HepG2 (cell line): Measurements from ENCODE around the gene EGR4. TPM values are rescaled to one million over a fixed set of nuclear protein-coding genes. Genes with fewer than 3 reads are reported as not detected.

Source experiments
- ATAC-seq: fragments of 200-7000 bp; cut with Tn5 transposase; 3 replicates; pipeline ENCODE4 v1.9.1; 2020; ENCODE audit warnings: mild to moderate bottlenecking, moderate library complexity
- BruUV-seq: library from RNA; stranded (reverse); fragments of 400-500 nt; replicated peaks from 2 replicates; lab custom pipeline; 2021; lab: Mats Ljungman, UMichigan
- CTCF ChIA-PET: fragments of 300-600 bp; formaldehyde crosslinking; extraction: SDS; loops from one replicate; lab custom pipeline; 2021; ENCODE audit warnings: low total read pairs, inconsistent platforms, low intra/inter-chr PET ratio; lab: Yijun Ruan, JAX
- POLR2A ChIA-PET: fragments of 350-600 bp; sonication (Branson Sonifier 250); formaldehyde crosslinking; loops from one replicate; lab custom pipeline; 2020; ENCODE audit warnings: antibody characterized with exemption, inconsistent platforms; lab: Yijun Ruan, JAX
- DNase-seq: peaks from one replicate; pipeline ENCODE4 v3.0.0-alpha.2; 2015; ENCODE audit warnings: low spot score
- FAIRE-seq: peaks from 3 replicates; lab custom pipeline; 2011; peaks lifted over from hg19 to GRCh38; lab: Jason Lieb, UNC
- H2AFZ ChIP-seq: one replicate; pipeline ENCODE4 v1.6.1; 2011; ENCODE audit warnings: low read length, inconsistent platforms
- H3K27ac ChIP-seq: fragments of 300-600 bp; 3 replicates; pipeline ENCODE4 v1.8.0; 2011; ENCODE audit warnings: mixed run types, mild to moderate bottlenecking, mixed read lengths, low read length, inconsistent platforms; ENCODE audit not compliant: insufficient read depth; ENCODE audit errors: extremely low read length
- H3K27me3 ChIP-seq, 2 experiments: fragments of 200-600 bp in 1 of 2; 2 replicates in 1 of 2; 3 replicates in 1 of 2; pipeline versions ENCODE4 v1.6.0 to v1.8.0; 2011; ENCODE audit warnings: low read length in 2 of 2, mild to moderate bottlenecking in 2 of 2, moderate library complexity in 2 of 2, inconsistent platforms in 1 of 2; ENCODE audit not compliant: insufficient read depth in 2 of 2, control insufficient read depth in 1 of 2
- H3K36me3 ChIP-seq, 2 experiments: fragments of 200-600 bp in 1 of 2; replicated peaks in 1 of 2; 2 replicates in 1 of 2; 3 replicates in 1 of 2; pipeline versions ENCODE4 v1.5.1 to v1.8.0; 2011; ENCODE audit warnings: low read length in 2 of 2, inconsistent platforms in 1 of 2; ENCODE audit not compliant: insufficient read depth in 2 of 2, control insufficient read depth in 1 of 2
- H3K4me1 ChIP-seq: 2 replicates; pipeline ENCODE4 v1.5.1; 2012; ENCODE audit warnings: low read length, inconsistent platforms; ENCODE audit not compliant: insufficient read depth
- H3K4me2 ChIP-seq: 2 replicates; pipeline ENCODE4 v1.6.0; 2011; ENCODE audit warnings: low read depth, low read length, inconsistent platforms
- H3K4me3 ChIP-seq, 3 experiments: fragments of 200-600 bp in 1 of 3; sonication (generic), shearing (Covaris generic) in 1 of 3; replicated peaks in 1 of 3; 2 replicates each; pipeline ENCODE4 v1.5.1; 2011 to 2016; ENCODE audit warnings: low read length in 3 of 3, inconsistent platforms in 2 of 3, low read depth in 2 of 3, mild to moderate bottlenecking in 2 of 3, control low read depth in 1 of 3, mixed read lengths in 1 of 3; ENCODE audit not compliant: insufficient read depth in 1 of 3
- H3K79me2 ChIP-seq: one replicate; pipeline ENCODE4 v1.6.1; 2011; ENCODE audit warnings: low read length, inconsistent platforms; ENCODE audit not compliant: insufficient read depth
- H3K9ac ChIP-seq: 2 replicates; pipeline ENCODE4 v1.6.0; 2011; ENCODE audit warnings: mild to moderate bottlenecking, low read depth, low read length, inconsistent platforms; ENCODE audit not compliant: insufficient read depth
- H3K9me3 ChIP-seq: 2 replicates; pipeline ENCODE4 v1.5.1; 2012; ENCODE audit warnings: mild to moderate bottlenecking, low read length
- H4K20me1 ChIP-seq: 2 replicates; pipeline ENCODE4 v1.6.0; 2011; ENCODE audit warnings: inconsistent platforms, mild to moderate bottlenecking, low read length, moderate library complexity; ENCODE audit not compliant: insufficient read depth
- RBAK ChIP-seq: sonication (generic); formaldehyde crosslinking; IDR thresholded peaks from 2 replicates; pipeline ENCODE4 v1.5.1; 2020; ENCODE audit warnings: mild to moderate bottlenecking, missing genetic modification reagents
- SAFB2 ChIP-seq: sonication (generic); formaldehyde crosslinking; IDR thresholded peaks from 2 replicates; pipeline ENCODE4 v1.5.1; 2020; ENCODE audit warnings: missing genetic modification reagents, low read depth, mild to moderate bottlenecking, borderline replicate concordance
- SNAI1 ChIP-seq: sonication (generic); formaldehyde crosslinking; IDR thresholded peaks from 2 replicates; pipeline ENCODE4 v1.5.0; 2020; ENCODE audit warnings: mild to moderate bottlenecking, missing genetic modification reagents, borderline replicate concordance
- TP53 ChIP-seq: sonication (generic); formaldehyde crosslinking; conservative IDR thresholded peaks from 2 replicates; pipeline ENCODE4 v1.4.0; 2020; ENCODE audit warnings: missing genetic modification reagents
- ZNF101 ChIP-seq: sonication (generic); formaldehyde crosslinking; IDR thresholded peaks from 2 replicates; pipeline ENCODE4 v1.4.0; 2020; ENCODE audit warnings: mild to moderate bottlenecking, low read depth, missing genetic modification reagents, borderline replicate concordance
- ZNF205 ChIP-seq: IDR thresholded peaks from 2 replicates; pipeline ENCODE4 v1.6.1; 2018; ENCODE audit warnings: missing biosample characterization, missing genetic modification reagents
- ZNF296 ChIP-seq: sonication (generic); formaldehyde crosslinking; conservative IDR thresholded peaks from 2 replicates; pipeline ENCODE4 v1.5.0; 2020; ENCODE audit warnings: mild to moderate bottlenecking, missing genetic modification reagents
- ZNF569 ChIP-seq: sonication (generic); formaldehyde crosslinking; IDR thresholded peaks from 2 replicates; pipeline ENCODE4 v1.5.0; 2020; ENCODE audit warnings: mild to moderate bottlenecking, missing genetic modification reagents, moderate library complexity, borderline replicate concordance
- ZNF616 ChIP-seq: sonication (generic); formaldehyde crosslinking; IDR thresholded peaks from 2 replicates; pipeline ENCODE4 v1.5.0; 2020; ENCODE audit warnings: low read depth, mild to moderate bottlenecking, missing genetic modification reagents
- ZNF850 ChIP-seq: sonication (generic); formaldehyde crosslinking; conservative IDR thresholded peaks from 2 replicates; pipeline ENCODE4 v1.9.0; 2021; ENCODE audit warnings: mild to moderate bottlenecking, missing genetic modification reagents
- WGBS: methylation state at CpG from one replicate; pipeline ENCODE4 v1.1.6; 2017; ENCODE audit warnings: low lambda C conversion rate; 5-methylcytosine and 5-hydroxymethylcytosine counted together
- in situ Hi-C: cut with HindIII; loops from 2 replicates; pipeline ENCODE4 v1.10.0; 2017; ENCODE audit warnings: low pct_unique_long_range_greater_than_20kb; ENCODE audit not compliant: extremely low pct_ligation_motif_present
- intact Hi-C: fragments of 100-400 bp; cut with micrococcal nuclease; formaldehyde crosslinking; loops from one replicate; pipeline ENCODE4 v1.10.0; 2022; ENCODE audit not compliant: unreplicated experiment
- polyA plus RNA-seq, 8 experiments: library from polyadenylated mRNA; depleted of rRNA in 3 of 8; stranded (reverse) in 7 of 8; unstranded in 1 of 8; fragments of >200 nt; fragmentation: Illumina TruSeq in 4 of 8; extraction: Trizol in 4 of 8; gene quantifications; 2 replicates each; pipeline versions ENCODE4 v1.2.1 to v1.2.3, GENCODE V29; 2011 to 2016; ENCODE audit warnings: low read depth in 4 of 8, missing spikeins in 1 of 8, mixed read lengths in 1 of 8; ENCODE audit not compliant: insufficient read depth in 1 of 8
- total RNA-seq, 5 experiments: library from RNA; depleted of rRNA; stranded (reverse); fragments of >200 nt; fragmentation: Illumina TruSeq; extraction: Trizol; gene quantifications; 2 replicates each; pipeline ENCODE4 v1.2.3, GENCODE V29; 2016; ENCODE audit warnings: low read depth in 1 of 5
- TF ChIP-seq, protein P1 (sequence below): sonication (generic); formaldehyde crosslinking; IDR thresholded peaks from 2 replicates; pipeline ENCODE4 v1.5.1; 2020; ENCODE audit warnings: missing genetic modification reagents, mild to moderate bottlenecking, borderline replicate concordance
- TF ChIP-seq, protein P2 (sequence below): IDR thresholded peaks from 2 replicates; pipeline ENCODE4 v1.6.1; 2012; ENCODE audit warnings: low read length, improper control_type of control experiment

EGR4 gene
- total and polyA plus RNA-seq, 2 of the 13 experiments (the other 11 are each of a cell fraction or from before 2014, with no cell fraction given), result not detected

DNA sequence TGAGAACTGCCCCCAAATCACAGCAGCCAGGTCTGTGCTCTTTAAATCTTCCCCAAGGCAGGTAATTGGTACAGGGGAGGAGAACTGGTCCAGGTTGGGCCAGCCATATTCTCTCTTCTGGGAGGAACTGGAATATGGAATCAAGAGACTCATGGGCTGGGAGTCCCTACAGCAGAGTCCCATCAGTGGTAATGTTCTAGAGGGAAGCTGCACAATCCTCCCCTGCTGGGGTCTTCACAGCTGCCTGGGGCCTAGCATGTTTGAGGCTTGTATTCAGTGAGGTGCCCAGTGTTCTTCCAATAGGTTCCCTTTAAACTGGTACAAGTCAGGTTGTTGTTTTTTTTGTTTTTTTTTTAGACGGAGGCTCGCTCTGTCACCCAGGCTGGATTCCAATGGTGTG lies 21.1 kb upstream of the EGR4 start (continued):
- no peak for TF ChIP-seq RBAK (CRISPR knock-in tag)
- no peak for TF ChIP-seq ZNF205 (CRISPR knock-in tag)
- TF ChIP-seq, all 625 proteins: peak for 0

DNA sequence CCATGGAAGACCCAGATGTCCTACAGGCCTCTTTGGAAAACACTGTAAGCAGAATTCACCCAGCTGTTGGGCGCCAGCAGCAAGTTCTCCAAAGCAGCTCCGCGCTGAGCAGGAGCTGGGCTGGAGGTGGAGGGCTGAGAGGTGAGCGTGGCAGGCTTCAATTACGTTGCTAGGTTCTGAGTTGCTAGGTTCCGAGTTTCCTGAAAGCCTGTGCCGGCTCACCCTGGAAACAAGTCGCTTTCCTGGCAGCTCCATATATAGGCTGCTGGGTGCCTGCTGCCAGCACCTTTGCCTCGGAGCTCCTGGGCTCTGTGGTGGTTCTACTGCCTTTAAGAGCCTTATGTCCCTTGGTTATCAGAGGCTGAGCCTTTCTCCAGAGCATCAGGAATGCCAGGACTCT lies 14.4 kb upstream of the EGR4 start:
- no peak overlapping the region for H3K9ac ChIP-seq
- DNase-seq, result no peak
- H3K27me3 ChIP-seq, result peaks cover 3 to 37% of the 10 kb centered on the region in 2 experiments; a peak in 3 of 5 replicates
- H3K4me2 ChIP-seq, result no peak overlapping the region
- intact Hi-C loops, result no loop called here
- H3K4me1 ChIP-seq, result no peaks in the 10 kb centered on the region
- in situ Hi-C loops, result no loop called here
- H4K20me1 ChIP-seq, result no peaks in the 10 kb centered on the region
- no TSS peak for BruUV-seq
- no peak for FAIRE-seq
- no peak overlapping the region for H3K4me3 ChIP-seq
- H3K79me2 ChIP-seq, result no peaks in the 10 kb centered on the region
- no peaks in the 10 kb centered on the region for H3K36me3 ChIP-seq
- H3K9me3 ChIP-seq, result no peaks in the 10 kb centered on the region
- POLR2A ChIA-PET, result no interaction called here
- TF ChIP-seq ZNF850 (CRISPR knock-in tag) (no peak), ZNF569 (CRISPR knock-in tag) (no peak), ZNF616 (no peak), TP53 (CRISPR knock-in tag) (no peak), ZNF296 (CRISPR knock-in tag) (no peak), ZNF101 (CRISPR knock-in tag) (no peak), SNAI1 (CRISPR knock-in tag) (no peak), SAFB2 (CRISPR knock-in tag) (no peak)
- TF ChIP-seq, protein P1, sequence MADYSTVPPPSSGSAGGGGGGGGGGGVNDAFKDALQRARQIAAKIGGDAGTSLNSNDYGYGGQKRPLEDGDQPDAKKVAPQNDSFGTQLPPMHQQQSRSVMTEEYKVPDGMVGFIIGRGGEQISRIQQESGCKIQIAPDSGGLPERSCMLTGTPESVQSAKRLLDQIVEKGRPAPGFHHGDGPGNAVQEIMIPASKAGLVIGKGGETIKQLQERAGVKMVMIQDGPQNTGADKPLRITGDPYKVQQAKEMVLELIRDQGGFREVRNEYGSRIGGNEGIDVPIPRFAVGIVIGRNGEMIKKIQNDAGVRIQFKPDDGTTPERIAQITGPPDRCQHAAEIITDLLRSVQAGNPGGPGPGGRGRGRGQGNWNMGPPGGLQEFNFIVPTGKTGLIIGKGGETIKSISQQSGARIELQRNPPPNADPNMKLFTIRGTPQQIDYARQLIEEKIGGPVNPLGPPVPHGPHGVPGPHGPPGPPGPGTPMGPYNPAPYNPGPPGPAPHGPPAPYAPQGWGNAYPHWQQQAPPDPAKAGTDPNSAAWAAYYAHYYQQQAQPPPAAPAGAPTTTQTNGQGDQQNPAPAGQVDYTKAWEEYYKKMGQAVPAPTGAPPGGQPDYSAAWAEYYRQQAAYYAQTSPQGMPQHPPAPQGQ (CRISPR knock-in tag), result no peak
- TF ChIP-seq, protein P2, sequence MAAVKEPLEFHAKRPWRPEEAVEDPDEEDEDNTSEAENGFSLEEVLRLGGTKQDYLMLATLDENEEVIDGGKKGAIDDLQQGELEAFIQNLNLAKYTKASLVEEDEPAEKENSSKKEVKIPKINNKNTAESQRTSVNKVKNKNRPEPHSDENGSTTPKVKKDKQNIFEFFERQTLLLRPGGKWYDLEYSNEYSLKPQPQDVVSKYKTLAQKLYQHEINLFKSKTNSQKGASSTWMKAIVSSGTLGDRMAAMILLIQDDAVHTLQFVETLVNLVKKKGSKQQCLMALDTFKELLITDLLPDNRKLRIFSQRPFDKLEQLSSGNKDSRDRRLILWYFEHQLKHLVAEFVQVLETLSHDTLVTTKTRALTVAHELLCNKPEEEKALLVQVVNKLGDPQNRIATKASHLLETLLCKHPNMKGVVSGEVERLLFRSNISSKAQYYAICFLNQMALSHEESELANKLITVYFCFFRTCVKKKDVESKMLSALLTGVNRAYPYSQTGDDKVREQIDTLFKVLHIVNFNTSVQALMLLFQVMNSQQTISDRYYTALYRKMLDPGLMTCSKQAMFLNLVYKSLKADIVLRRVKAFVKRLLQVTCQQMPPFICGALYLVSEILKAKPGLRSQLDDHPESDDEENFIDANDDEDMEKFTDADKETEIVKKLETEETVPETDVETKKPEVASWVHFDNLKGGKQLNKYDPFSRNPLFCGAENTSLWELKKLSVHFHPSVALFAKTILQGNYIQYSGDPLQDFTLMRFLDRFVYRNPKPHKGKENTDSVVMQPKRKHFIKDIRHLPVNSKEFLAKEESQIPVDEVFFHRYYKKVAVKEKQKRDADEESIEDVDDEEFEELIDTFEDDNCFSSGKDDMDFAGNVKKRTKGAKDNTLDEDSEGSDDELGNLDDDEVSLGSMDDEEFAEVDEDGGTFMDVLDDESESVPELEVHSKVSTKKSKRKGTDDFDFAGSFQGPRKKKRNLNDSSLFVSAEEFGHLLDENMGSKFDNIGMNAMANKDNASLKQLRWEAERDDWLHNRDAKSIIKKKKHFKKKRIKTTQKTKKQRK, result no peak
- CTCF ChIA-PET, result no interaction called here
- H3K27ac ChIP-seq, result no peak overlapping the region
- 18% methylated on average over 5 of the region's 9 CpGs for WGBS
- peak; percentile 40; the same call in 2 of the 3 replicates for ATAC-seq
- H2AFZ ChIP-seq, result no peak overlapping the region
